ENCODE results near the gene AKIRIN2. TPM values are rescaled to one million over a fixed set of nuclear protein-coding genes. Genes with fewer than 3 reads are reported as not detected.

AKIRIN2 gene
- total RNA-seq, 4 donors from 2014 or later: 15.3 to 35.4 (median 29.2) TPM

DNA sequence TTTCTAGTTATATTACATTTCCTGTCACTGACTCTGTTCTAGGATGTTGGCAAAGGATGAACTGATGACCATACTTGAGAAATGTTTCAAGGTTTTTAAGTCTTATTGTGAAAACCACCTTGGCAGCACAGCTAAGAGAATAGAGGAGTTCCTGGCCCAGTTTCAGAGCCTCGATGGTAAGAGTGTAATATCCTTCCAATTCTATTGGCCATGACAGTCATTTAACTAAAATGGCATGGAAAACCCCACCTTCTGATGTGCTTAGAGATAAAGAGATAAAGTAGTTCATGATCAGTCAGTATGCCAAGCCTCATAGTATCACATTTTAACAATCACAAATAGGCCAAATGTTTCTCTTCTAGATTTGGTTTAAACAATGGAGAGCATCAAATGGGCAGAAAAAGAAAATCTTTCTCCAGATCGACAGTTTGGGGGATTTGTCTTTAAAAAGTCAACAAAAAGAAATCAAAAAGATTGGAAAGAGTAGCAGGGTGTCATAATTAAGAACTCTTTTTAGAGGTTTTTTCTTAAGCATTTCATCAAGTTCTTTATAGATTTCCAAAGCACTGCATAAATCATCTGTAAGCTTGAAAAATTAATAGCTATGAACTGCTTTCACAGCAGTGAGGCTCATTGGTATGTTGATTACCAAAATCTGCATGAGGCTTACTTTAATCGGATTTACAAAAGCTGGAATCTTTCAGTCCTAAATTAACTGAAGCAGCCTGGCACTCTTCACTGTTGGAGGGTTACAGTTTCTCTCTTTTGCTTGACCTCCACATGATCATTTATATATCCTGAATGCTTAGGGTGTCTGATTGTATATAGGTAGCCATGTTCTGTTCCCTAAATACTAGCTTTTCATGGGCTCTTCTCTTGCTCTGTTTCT lies 48.7 kb downstream of the AKIRIN2 start:
- TF ChIP-seq EP300 (IDR thresholded peaks at IDR 0.05): no peak
- no peak for TF ChIP-seq POLR2AphosphoS5 (IDR thresholded peaks at IDR 0.05)
- TF ChIP-seq, protein P1, sequence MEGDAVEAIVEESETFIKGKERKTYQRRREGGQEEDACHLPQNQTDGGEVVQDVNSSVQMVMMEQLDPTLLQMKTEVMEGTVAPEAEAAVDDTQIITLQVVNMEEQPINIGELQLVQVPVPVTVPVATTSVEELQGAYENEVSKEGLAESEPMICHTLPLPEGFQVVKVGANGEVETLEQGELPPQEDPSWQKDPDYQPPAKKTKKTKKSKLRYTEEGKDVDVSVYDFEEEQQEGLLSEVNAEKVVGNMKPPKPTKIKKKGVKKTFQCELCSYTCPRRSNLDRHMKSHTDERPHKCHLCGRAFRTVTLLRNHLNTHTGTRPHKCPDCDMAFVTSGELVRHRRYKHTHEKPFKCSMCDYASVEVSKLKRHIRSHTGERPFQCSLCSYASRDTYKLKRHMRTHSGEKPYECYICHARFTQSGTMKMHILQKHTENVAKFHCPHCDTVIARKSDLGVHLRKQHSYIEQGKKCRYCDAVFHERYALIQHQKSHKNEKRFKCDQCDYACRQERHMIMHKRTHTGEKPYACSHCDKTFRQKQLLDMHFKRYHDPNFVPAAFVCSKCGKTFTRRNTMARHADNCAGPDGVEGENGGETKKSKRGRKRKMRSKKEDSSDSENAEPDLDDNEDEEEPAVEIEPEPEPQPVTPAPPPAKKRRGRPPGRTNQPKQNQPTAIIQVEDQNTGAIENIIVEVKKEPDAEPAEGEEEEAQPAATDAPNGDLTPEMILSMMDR (IDR thresholded peaks at IDR 0.05): no peak
- no peak for TF ChIP-seq POLR2A (IDR thresholded peaks at IDR 0.05)
- Histone ChIP-seq H3K36me3 (peaks cover 17% of the 10 kb centered on the region), H3K9me3 (no peaks in the 10 kb centered on the region), H3K27ac (no peak overlapping the region), H3K4me1 (no peaks in the 10 kb centered on the region), H3K27me3 (no peaks in the 10 kb centered on the region), H3K4me3 (no peak overlapping the region)
- WGBS: 59% methylated on average over 3 of the region's 3 CpGs
- DNase-seq (ENCODE audit: low spot score in 2 of 2): no peak

DNA sequence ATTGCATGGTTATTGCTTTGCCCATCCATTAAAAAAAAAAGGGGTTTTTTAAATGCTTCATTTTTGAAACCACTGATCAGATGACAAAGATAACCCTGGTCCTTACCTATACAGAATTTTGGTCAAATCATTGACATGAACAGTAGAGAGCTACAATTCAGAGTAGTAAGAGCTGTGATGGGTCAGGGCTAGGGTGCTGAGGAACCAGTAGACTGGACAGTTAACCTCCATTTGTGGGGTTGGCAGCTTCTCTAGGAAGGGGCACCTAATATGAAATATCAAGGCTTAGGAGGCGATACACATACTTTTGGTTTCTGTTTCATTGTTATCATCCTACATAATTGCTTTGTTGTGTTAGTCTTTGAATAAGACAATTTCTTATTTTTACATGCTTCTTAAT lies 57.0 kb downstream of the AKIRIN2 start:
- H3K4me1 ChIP-seq: no peaks in the 10 kb centered on the region
- H3K27ac ChIP-seq: no peak overlapping the region
- H3K9me3 ChIP-seq: no peaks in the 10 kb centered on the region
- H3K36me3 ChIP-seq: peaks cover 8% of the 10 kb centered on the region
- no peaks in the 10 kb centered on the region for H3K27me3 ChIP-seq
- TF ChIP-seq POLR2A (IDR thresholded peaks at IDR 0.05): no peak
- TF ChIP-seq, protein P1 (IDR thresholded peaks at IDR 0.05): no peak
- no peak for TF ChIP-seq POLR2AphosphoS5 (IDR thresholded peaks at IDR 0.05)
- TF ChIP-seq EP300 (IDR thresholded peaks at IDR 0.05): no peak
- 91% methylated on average over 1 of the region's 1 CpG for WGBS
- no peak for DNase-seq (ENCODE audit: low spot score in 2 of 2)
- H3K4me3 ChIP-seq: no peak overlapping the region

DNA sequence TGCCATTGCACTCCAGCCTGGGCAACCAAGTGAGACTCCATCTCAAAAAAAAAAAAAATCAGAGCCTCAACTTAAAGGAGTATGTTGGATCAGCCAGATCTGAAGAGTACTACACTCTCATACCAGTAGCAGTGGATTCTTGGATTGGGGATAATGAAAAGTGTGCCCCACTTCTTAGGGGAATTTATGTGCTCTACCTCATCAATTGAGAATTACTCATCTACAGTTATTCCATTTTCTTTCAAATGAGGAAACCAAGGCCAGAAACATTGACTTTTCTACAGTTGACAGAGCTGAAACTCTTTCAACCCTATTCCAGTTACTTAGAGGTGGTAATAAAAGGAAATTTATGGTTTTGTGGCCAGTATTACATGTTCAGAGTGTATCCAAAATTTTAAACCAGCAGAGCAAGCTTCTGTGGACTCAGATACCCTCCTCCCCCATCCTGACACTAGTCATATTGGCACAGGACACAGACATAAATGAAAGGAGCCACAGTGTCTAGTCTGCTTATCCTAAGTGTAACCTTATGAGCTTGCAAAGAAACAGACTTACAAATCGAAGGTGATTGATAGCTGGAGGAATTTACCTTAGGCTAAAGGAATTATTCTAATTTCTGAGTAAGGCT lies 60.9 kb downstream of the AKIRIN2 start:
- Histone ChIP-seq H3K27ac (no peak overlapping the region), H3K27me3 (no peaks in the 10 kb centered on the region), H3K36me3 (peaks cover 21% of the 10 kb centered on the region), H3K9me3 (no peaks in the 10 kb centered on the region), H3K4me3 (no peak overlapping the region), H3K4me1 (no peaks in the 10 kb centered on the region)
- 39% methylated on average over 1 of the region's 1 CpG for WGBS
- DNase-seq (ENCODE audit: low spot score in 2 of 2): no peak
- TF ChIP-seq POLR2A (IDR thresholded peaks at IDR 0.05) (no peak), EP300 (IDR thresholded peaks at IDR 0.05) (no peak), POLR2AphosphoS5 (IDR thresholded peaks at IDR 0.05) (no peak)
- TF ChIP-seq, protein P1 (IDR thresholded peaks at IDR 0.05): no peak

DNA sequence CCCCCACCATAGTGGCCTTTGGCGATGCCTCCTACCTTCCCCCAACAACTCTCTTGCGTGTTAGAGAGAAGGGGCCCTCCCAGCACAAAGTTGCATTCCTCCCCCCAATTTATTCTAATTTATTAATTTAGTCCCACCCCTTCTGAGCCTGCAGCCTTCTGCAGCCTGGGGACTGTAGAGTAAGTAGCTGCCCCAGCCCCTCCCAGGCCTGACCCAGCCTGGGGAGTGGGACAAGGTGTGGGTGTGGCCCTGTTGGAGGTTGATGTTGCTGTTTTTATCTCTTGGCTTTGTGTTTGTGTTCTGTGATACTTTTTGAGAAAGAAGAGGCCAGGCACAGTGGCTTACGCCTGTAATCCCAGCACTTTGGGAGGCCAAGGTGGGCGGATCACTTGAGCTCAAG lies 62.7 kb downstream of the AKIRIN2 start:
- TF ChIP-seq, protein P1 (IDR thresholded peaks at IDR 0.05): no peak
- no peak for TF ChIP-seq EP300 (IDR thresholded peaks at IDR 0.05)
- no peak for TF ChIP-seq POLR2A (IDR thresholded peaks at IDR 0.05)
- TF ChIP-seq POLR2AphosphoS5 (IDR thresholded peaks at IDR 0.05): no peak
- Histone ChIP-seq H3K36me3 (peaks cover 32% of the 10 kb centered on the region), H3K4me1 (no peaks in the 10 kb centered on the region), H3K4me3 (no peak overlapping the region), H3K27me3 (no peaks in the 10 kb centered on the region), H3K27ac (no peak overlapping the region), H3K9me3 (no peaks in the 10 kb centered on the region)
- 93% methylated on average over 3 of the region's 4 CpGs for WGBS
- no peak for DNase-seq (ENCODE audit: low spot score in 2 of 2)

DNA sequence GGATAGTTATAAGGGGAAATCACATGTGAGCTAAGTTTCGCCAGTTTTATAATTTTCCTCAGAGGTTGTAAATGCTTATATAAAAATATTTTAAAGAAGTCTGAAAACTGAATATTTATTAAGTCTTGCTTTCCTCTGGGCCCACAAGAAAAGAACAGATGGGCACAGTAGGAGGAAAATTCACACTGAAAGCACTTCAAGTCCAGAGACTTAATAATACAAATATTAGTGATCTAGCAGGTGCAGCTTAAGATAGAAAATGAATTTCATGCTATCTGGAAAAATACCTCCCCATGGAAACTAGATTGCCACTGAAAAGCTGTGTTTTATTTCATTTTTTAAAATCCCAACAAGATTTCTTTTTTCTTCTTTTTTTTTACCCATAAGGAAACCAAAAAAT lies 64.9 kb downstream of the AKIRIN2 start:
- H3K4me1 ChIP-seq: no peaks in the 10 kb centered on the region
- WGBS: 95% methylated on average over 1 of the region's 1 CpG
- TF ChIP-seq, protein P1 (IDR thresholded peaks at IDR 0.05): no peak
- TF ChIP-seq EP300 (IDR thresholded peaks at IDR 0.05) (no peak), POLR2AphosphoS5 (IDR thresholded peaks at IDR 0.05) (no peak), POLR2A (IDR thresholded peaks at IDR 0.05) (no peak)

More for the DNA sequence above, 64.9 kb downstream of the AKIRIN2 start:
- H3K9me3 ChIP-seq: no peaks in the 10 kb centered on the region
- no peak overlapping the region for H3K4me3 ChIP-seq
- H3K36me3 ChIP-seq: peaks cover 39% of the 10 kb centered on the region
- H3K27me3 ChIP-seq: no peaks in the 10 kb centered on the region
- H3K27ac ChIP-seq: no peak overlapping the region
- no peak for DNase-seq (ENCODE audit: low spot score in 2 of 2)
